Measurements from ENCODE around the gene DOCK2. TPM values are rescaled to one million over a fixed set of nuclear protein-coding genes. Genes with fewer than 3 reads are reported as not detected.

DOCK2 gene
- total RNA-seq, 1 experiment from 2014 or later: 4.6 TPM

DNA sequence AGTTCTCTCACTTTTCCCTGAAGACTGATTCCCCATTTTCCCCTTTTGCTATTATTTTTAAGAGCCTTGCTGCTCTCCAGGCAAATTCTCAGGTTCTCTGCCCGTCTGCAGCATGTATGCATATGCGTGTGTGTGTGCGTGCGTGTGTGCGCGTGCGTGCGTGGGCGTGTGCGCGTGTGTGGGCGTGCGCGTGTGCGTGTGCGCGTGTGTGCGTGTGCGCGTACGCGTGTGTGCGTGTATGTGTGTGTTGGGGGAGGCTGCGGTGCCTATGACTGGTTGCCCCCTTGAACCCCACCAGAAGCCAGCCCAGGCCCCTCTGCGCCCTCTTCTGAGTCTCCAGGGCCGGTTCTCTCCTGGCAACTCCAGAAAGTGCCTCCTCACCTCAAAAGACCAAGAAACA is 467.6 kb downstream of the DOCK2 start (continued):
- TF ChIP-seq, protein P1, sequence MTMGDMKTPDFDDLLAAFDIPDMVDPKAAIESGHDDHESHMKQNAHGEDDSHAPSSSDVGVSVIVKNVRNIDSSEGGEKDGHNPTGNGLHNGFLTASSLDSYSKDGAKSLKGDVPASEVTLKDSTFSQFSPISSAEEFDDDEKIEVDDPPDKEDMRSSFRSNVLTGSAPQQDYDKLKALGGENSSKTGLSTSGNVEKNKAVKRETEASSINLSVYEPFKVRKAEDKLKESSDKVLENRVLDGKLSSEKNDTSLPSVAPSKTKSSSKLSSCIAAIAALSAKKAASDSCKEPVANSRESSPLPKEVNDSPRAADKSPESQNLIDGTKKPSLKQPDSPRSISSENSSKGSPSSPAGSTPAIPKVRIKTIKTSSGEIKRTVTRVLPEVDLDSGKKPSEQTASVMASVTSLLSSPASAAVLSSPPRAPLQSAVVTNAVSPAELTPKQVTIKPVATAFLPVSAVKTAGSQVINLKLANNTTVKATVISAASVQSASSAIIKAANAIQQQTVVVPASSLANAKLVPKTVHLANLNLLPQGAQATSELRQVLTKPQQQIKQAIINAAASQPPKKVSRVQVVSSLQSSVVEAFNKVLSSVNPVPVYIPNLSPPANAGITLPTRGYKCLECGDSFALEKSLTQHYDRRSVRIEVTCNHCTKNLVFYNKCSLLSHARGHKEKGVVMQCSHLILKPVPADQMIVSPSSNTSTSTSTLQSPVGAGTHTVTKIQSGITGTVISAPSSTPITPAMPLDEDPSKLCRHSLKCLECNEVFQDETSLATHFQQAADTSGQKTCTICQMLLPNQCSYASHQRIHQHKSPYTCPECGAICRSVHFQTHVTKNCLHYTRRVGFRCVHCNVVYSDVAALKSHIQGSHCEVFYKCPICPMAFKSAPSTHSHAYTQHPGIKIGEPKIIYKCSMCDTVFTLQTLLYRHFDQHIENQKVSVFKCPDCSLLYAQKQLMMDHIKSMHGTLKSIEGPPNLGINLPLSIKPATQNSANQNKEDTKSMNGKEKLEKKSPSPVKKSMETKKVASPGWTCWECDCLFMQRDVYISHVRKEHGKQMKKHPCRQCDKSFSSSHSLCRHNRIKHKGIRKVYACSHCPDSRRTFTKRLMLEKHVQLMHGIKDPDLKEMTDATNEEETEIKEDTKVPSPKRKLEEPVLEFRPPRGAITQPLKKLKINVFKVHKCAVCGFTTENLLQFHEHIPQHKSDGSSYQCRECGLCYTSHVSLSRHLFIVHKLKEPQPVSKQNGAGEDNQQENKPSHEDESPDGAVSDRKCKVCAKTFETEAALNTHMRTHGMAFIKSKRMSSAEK (CRISPR knock-in tag; IDR thresholded peaks at IDR 0.05; ENCODE audit: borderline replicate concordance): no peak
- TF ChIP-seq NFYB (CRISPR knock-in tag; conservative IDR thresholded peaks at IDR 0.05; ENCODE audit: low read depth) (no peak), ZBTB21 (CRISPR knock-in tag; IDR thresholded peaks at IDR 0.05; ENCODE audit: borderline replicate concordance) (no peak), SMAD3 (CRISPR knock-in tag; IDR thresholded peaks at IDR 0.05; ENCODE audit: borderline replicate concordance) (no peak), ARID4B (CRISPR knock-in tag; IDR thresholded peaks at IDR 0.05; ENCODE audit: borderline replicate concordance) (no peak)
- TF ChIP-seq, protein P2, sequence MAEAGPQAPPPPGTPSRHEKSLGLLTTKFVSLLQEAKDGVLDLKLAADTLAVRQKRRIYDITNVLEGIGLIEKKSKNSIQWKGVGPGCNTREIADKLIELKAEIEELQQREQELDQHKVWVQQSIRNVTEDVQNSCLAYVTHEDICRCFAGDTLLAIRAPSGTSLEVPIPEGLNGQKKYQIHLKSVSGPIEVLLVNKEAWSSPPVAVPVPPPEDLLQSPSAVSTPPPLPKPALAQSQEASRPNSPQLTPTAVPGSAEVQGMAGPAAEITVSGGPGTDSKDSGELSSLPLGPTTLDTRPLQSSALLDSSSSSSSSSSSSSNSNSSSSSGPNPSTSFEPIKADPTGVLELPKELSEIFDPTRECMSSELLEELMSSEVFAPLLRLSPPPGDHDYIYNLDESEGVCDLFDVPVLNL (CRISPR knock-in tag; IDR thresholded peaks at IDR 0.05; ENCODE audit: borderline replicate concordance, low read depth): no peak

DNA sequence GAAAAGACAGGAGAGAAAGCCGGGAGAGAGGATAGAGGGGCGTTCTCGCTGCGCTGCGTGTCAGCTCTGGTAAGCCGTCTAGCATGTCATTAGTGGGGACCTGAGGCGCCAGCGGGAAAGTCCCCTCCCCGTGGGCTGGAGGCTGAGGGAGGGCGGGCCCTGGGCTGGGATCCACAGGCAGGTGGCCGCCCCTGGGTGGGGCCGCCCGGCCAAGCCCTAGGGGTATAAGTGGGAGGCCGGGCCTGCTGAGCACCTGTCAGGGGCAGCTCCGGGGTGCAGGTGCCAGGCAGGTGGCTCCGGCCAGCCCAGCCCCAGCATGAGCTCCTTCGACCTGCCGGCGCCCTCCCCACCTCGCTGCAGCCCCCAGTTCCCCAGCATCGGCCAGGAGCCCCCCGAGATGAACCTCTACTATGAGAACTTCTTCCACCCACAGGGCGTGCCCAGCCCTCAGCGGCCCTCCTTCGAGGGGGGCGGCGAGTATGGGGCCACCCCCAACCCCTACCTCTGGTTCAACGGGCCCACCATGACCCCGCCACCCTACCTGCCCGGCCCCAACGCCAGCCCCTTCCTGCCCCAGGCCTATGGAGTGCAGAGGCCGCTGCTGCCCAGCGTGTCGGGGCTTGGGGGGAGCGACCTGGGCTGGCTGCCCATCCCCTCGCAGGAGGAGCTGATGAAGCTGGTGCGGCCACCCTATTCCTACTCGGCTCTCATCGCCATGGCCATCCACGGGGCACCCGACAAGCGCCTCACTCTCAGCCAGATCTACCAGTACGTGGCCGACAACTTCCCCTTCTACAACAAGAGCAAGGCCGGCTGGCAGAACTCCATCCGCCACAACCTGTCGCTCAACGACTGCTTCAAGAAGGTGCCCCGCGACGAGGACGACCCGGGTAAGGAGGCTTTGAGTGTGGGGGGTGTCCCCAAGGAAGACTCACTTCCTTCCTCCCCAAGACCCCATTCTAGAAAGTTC is 468.9 kb downstream of the DOCK2 start, which contains the start of gene FOXI1:
Gene FOXI1, plus strand, starts transcription at position 256 of the 970 bp plus-strand sequence. Its CDS starts 61 bp downstream, at position 317.
- POLR2A ChIA-PET: no interaction called here
- Mint-ChIP-seq H3K36me3 (no peaks in the 10 kb centered on the region), H3K4me1 (peaks cover 17% of the 10 kb centered on the region), H3K4me3 (no peak within 1 kb of the TSS), H3K9me3 (no peaks in the 10 kb centered on the region), H3K27ac (no peak within 1 kb of the TSS), H3K27me3 (ENCODE audit: low read depth) (peaks cover 34% of the 10 kb centered on the region)
- TF ChIP-seq ZNF317 (CRISPR knock-in tag; IDR thresholded peaks at IDR 0.05; ENCODE audit: borderline replicate concordance, low read depth): no peak
- TF ChIP-seq NR3C1 (CRISPR knock-in tag; conservative IDR thresholded peaks at IDR 0.05; ENCODE audit: low read depth): no peak
- TF ChIP-seq GRHL2 (CRISPR knock-in tag; IDR thresholded peaks at IDR 0.05; ENCODE audit: insufficient replicate concordance, severe bottlenecking): no peak
- TF ChIP-seq OVOL2 (CRISPR knock-in tag; IDR thresholded peaks at IDR 0.05; ENCODE audit: borderline replicate concordance): no peak
- no peak for TF ChIP-seq MYBL2 (CRISPR knock-in tag; IDR thresholded peaks at IDR 0.05)
- TF ChIP-seq FOXP4 (CRISPR knock-in tag; IDR thresholded peaks at IDR 0.05): no peak
- no peak for TF ChIP-seq SOX15 (CRISPR knock-in tag; IDR thresholded peaks at IDR 0.05)
- TF ChIP-seq, protein P3, sequence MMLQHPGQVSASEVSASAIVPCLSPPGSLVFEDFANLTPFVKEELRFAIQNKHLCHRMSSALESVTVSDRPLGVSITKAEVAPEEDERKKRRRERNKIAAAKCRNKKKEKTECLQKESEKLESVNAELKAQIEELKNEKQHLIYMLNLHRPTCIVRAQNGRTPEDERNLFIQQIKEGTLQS (CRISPR knock-in tag; conservative IDR thresholded peaks at IDR 0.05): no peak
- DNase-seq (ENCODE audit: low spot score) (no peak), ATAC-seq (no peak)
- CTCF ChIA-PET: interaction anchor here (2.1 kb wide), 1 partner anchor 110 kb away, joined by 6 read pairs; no protein-coding TSS in a partner anchor

Measured in WTC11 (cell line).